HG03342 (cell line): ENCODE data around the gene ADGRL1.
"Not testable (repeated sequence)": the region's sequence is repeated elsewhere in the genome, so short reads cannot be mapped to it uniquely, and the experiment has no call there.

ENCODE experiments used
- ATAC-seq: cut with Tn5 transposase; IDR thresholded peaks from one replicate; pipeline ENCODE4 v1.9.1; 2021; ENCODE audit warnings: mild to moderate bottlenecking, moderate library complexity; ENCODE audit not compliant: unreplicated experiment

Gene ADGRL1

GRCh38 chr19:14221345-14221744, 15.4 kb upstream of the ADGRL1 start:
- ATAC-seq: not testable (repeated sequence)

- no peak for ATAC-seq
Observed at GRCh38 chr19:14218620-14219330, 12.8 kb upstream of the ADGRL1 start.

- ATAC-seq: not testable (repeated sequence)
Observed at GRCh38 chr19:14217886-14218285, 11.9 kb upstream of the ADGRL1 start.

GRCh38 chr19:14214580-14214979, 8.6 kb upstream of the ADGRL1 start:
- no peak for ATAC-seq

DNA sequence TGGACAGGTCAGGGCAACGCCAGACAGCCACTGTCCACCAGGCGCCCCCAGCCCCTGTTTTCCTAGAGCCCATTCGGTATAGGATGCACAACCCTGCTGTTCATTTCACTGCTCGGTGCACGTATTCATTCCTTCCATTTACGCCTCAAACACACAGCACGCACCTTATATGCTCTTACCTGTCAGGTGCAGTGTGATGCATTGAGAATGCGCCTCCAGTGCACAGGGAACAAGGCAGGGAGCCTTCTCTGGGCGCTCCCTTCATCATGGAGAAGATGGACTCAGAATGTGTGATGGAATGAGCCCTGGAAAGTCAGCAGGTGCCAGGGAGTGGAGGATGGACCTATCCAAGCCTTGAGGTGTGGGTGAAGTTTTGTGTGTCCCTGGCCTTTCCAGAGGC, 4.2 kb upstream of the ADGRL1 start:
- ATAC-seq: not testable (repeated sequence)

DNA sequence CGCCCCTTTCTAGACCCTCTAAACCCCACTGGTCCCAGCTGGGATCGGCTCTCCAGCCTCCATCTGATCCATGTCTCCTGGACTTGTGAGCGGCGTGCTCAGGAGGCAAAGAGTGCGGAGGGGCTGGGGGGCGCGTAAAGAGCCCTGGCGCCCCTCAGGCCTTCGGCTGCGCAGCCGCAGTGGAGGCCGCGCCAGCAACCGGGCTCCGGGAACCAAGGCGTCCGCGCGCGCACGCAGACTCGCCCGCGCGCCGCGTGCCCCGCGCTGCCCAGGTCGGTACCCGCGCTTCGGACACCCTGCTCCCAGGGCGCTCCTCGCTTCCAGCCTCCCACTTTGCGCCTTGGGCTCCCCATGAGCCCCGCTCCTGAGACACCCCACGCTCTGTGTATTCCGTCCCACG, 3.4 kb upstream of the ADGRL1 start:
- ATAC-seq: not testable (repeated sequence)

DNA sequence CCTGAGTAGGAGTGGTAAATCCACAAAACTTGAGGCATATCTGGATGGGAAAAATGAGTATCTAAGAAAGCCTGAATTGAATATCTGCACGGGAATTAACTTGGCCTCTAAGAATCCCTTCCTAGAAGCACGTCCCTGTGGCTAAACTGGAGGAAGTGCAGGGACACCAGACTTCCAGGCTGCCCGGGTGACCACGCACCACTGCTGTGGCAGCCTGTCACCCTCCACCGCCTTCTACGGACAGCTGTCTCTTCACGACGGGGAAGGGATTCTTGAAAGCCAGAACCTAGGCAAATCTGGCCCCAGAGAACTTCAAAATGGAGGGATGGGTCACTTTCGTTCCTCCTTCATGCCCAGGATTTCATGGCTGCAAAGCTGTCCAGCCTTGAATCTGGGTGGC, 2.5 kb upstream of the ADGRL1 start:
- ATAC-seq: not testable (repeated sequence)

- ATAC-seq: not testable (repeated sequence)
Observed at GRCh38 chr19:14207796-14208195, 1.8 kb upstream of the ADGRL1 start.

DNA sequence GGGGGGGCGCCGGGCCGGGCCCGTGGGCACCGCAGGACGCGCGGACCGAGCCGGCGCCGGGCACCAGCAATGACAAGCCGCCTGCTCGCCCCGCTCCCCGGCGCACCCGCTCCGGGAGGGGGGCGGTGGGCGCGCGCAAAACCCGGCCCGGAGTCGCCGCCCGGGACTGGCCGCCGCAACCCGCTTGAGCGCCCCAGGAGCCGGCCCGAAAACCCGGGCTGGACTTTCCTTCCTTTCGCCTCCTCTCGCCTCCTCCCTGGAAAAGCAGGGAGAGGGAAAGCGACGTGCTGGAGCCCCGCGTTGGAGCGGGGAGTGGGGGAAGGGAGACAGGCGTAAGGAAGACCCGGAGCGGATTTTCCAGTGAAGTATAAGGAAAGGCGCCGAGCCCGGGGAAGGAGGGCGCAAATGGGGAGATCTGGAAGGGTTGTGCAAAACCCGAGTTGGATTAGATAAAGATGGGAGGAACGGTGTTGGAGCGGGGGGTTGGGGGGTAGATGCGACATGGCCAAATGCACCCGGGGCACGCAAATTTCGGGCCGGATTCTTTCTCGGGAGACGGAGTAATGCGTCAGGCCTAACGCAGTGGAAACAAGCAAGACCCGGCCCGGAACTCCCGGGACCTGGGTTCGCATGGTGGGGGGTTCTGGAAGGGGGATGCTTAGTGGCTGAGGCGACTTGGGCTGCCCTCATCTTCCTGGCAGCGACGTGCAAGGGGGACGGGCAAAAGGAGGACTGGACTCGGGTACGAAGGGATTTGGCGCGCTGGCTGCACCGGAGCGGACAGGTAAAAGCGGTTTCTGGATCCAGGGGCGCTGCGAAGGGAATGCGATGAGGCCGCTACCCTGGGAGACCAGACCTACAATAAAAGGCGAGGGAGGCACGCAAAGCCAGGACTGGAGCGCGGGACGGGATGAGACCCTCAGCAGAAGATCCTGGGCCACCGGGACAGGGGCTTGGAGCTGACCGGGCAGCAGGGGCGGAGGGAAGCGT, 1.1 kb upstream of the ADGRL1 start:
- not testable (repeated sequence) for ATAC-seq

DNA sequence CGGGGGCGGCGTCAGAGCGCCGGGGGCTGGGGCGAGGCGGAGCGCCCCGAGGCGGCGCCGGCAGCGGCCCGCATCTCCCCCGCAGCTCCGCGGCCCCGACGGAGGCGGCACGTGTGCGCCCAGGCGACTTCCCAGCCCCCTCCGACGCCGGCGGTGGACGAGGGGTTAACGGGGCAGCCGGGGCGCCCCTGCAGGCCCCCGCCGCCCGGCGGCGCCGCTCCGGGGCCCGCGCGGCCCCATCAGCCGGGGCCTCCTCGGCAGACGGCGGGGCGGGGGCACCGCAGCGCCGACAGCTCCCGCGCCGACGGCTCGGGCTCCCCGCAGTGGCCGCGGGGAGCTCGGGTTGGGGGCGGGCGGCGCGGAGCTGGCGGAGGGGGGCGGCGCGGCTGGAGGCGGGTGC, 339 bp upstream of the ADGRL1 start:
- ATAC-seq: not testable (repeated sequence)

DNA sequence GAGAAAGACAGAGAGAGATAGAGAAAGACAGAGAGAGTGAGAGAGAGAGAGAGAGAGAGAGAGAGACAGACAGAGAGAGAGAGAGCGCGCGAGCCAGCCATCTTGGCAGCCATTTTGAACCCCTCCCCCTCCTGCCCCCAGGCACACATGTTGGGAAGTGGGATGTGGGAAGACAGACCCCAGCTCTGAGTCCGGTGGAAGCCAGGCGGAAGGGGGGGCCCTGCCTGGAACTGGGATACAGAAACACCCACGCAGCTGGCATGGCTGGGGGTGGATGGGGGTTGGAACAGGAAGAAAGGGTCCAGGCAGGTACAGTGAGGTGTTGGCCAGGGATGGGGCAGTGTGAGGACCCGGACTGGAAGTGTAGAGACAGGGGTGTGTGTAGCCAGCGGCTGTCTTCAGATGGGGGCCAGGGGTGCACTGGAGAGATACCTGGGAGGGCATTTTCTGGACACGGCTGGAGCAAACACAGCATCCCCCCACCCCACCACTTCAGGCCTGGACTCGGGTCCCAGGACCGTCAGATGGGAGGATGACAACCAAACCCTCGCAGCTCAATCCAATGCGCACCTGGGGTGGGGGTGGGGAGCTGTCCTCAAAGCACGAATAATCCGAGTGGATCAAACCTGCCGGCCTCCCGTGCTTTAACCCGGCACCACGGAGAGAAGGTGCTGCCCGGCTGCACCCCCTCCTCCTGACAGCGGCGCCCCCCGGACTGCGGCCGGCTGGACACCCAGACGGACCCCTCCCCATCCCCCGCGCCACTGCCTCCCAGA, 1.1 kb downstream of the ADGRL1 start:
- ATAC-seq: not testable (repeated sequence)

GRCh38 chr19:14204219-14204618, 1.8 kb downstream of the ADGRL1 start:
- not testable (repeated sequence) for ATAC-seq

- not testable (repeated sequence) for ATAC-seq
Observed at GRCh38 chr19:14203788-14204187, 2.2 kb downstream of the ADGRL1 start.

GRCh38 chr19:14203177-14203576, 2.8 kb downstream of the ADGRL1 start:
- no peak for ATAC-seq

DNA sequence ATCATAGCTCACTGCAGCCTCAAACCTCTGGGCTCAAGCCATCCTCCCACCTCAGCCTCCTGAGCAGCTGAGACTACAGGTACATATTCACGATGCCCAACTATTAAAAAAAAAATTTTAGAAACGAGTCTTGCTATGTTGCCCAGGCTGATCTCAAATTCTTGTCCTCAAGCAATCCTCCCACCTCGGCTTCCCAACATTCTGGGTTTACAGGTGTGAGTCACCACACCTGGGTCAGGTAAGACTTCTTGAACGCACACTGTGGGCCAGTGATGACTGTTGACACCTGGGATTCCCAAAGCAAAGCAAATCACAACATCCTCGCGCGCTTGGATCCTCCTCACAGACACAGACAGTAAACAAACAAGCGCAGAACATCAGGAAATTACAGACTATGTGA, 4.5 kb downstream of the ADGRL1 start:
- not testable (repeated sequence) for ATAC-seq

GRCh38 chr19:14200147-14200841, 5.7 kb downstream of the ADGRL1 start:
- not testable (repeated sequence) for ATAC-seq

DNA sequence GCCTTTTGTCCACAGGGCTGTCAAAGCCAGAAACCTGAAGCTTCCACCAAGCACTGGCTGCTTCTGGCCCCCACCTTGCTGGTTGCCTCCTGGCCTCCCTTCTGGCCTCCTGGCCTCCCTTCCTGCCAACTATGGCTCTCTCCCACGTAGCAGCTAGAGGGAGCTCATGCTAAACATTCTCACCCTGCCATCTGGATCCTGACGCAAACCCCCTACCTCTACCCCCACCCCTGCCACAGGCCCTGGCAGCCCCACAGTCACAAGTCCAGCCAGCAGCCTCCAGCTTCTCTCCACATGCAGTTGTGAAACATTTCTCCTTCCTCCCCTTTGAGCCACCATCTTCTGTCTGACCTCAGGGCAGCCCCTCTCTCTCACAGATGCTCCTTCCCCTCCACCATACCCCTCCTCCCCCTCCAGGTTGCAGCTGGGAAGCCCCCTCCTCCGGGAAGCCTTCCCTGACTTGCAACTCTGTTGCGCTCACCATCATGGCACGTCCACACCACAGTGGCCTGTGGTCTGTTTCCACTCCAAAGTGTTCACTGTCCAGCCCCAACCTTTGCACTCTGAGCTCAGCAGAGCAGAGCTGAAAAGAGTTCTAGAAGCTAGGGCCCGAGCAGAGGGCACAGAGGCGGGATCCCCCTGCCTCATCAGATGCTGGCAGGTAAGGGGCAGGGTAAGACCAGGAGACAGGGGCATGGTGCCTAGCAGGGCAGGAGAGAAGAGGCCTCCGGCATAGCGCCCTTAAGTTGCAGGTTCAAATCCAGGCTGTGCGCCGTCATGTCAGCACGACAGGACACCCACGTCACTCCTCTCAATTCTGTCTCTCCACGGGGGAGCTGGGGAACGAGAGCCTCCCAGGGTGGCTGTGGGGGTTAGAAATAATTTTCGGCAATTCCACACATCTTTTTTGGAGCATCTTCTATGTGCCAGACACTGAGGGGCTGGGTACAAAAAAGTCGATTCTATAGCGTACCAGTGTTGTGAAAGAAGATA, 7.3 kb downstream of the ADGRL1 start:
- no peak for ATAC-seq

DNA sequence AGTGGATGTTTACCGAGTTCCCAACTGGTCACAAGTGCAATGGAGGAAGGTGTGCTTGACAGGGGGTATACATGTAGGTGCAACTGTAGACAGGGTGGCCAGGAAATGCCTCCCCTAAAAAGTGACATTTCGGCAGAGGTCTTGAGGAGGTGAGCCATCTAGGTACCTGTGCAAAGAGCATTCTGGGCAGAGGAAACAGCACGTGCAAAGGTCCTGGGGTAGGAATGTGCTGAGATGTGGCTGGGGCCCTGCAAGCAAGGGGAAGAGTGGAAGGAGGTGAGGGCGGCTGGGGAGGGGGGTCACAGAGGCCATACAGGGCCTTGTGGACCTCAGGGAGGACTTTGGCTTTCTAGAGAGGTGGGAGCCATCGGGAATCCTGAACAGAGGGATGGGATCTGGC, 8.1 kb downstream of the ADGRL1 start:
- ATAC-seq: no peak

DNA sequence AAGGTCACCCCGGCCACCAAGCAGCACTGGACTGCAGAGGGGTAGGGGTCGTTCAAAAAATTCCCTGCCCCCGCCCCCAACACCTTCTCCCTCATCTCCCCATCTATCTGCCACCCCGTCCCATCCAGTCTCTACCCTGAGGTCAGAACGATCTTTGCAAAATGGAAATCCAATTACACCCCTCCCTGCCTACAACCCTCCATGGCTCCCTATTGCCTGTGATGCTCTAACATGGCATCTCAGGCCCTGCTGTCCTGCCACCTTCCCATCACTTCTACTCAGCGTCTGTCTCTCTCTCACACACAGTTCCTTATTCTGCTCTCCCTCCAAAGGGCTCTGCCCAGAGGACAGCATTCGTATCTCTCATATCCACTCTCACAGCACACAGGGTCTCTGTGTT, 8.7 kb downstream of the ADGRL1 start:
- ATAC-seq: not testable (repeated sequence)
